ENCODE results near the gene HYCC1. TPM values are rescaled to one million over a fixed set of nuclear protein-coding genes. Genes with fewer than 3 reads are reported as not detected.

Gene HYCC1
- total and polyA plus RNA-seq, 9 of the 15 experiments (the other 6 are each of a cell fraction or from before 2014, with no cell fraction given): 11.2 to 40.6 (median 37.9) TPM

GRCh38 chr7:23055582-23056178 is 41.8 kb upstream of the HYCC1 start:
- no peaks in the 10 kb centered on the region for H3K79me2 ChIP-seq (ENCODE audit: control insufficient read depth, insufficient read depth, low read length)
- FAIRE-seq: peak; percentile 95
- no peaks in the 10 kb centered on the region for H3K27me3 ChIP-seq (ENCODE audit: control insufficient read depth in 2 of 2, insufficient read depth in 2 of 2, low read length in 2 of 2)
- H3K9me1 ChIP-seq (ENCODE audit: control insufficient read depth, insufficient read depth, low read length): no peaks in the 10 kb centered on the region
- H3K4me2 ChIP-seq (ENCODE audit: insufficient read depth, low read length): no peak overlapping the region
- CTCF ChIA-PET (ENCODE audit: low intra/inter-chr PET ratio): interaction anchor here (0.5 to 2.5 kb wide), 6 partner anchors 91 to 497 kb away, joined by 3 to 17 read pairs (median 6); partner anchors contain the start of genes IL6 and TOMM7
- peak; percentile 62 to 81 (median 67) for DNase-seq (ENCODE audit: extremely low read depth in 1 of 4, low spot score in 3 of 4)
- ATAC-seq: peak; percentile 91
- no peaks in the 10 kb centered on the region; a peak in 2 of 5 replicates for H3K4me1 ChIP-seq (replicated peaks in 1 of 2; ENCODE audit: control insufficient read depth in 2 of 2, insufficient read depth in 2 of 2, low read length in 2 of 2)
- H3K27ac ChIP-seq (ENCODE audit: extremely low read depth, low read depth, low read length): no peak overlapping the region
- H3K9ac ChIP-seq (ENCODE audit: insufficient read depth in 1 of 2, low read depth in 2 of 2, low read length in 2 of 2): no peak overlapping the region
- intact Hi-C loops (cut with micrococcal nuclease): loop anchor here (1.0 to 10.0 kb wide), 7 partner anchors 43 to 495 kb away; partner anchors contain the start of genes HYCC1, IL6 and TOMM7
- POLR2A ChIA-PET: interaction anchor here (1.1 to 1.3 kb wide), 2 partner anchors 12 to 15 kb away, joined by 3 to 4 read pairs; no protein-coding TSS in a partner anchor
- H3K9me3 ChIP-seq (replicated peaks; ENCODE audit: control insufficient read depth, insufficient read depth, low read depth, low read length): no peaks in the 10 kb centered on the region
- H3K36me3 ChIP-seq (ENCODE audit: control insufficient read depth, insufficient read depth, low read length): no peaks in the 10 kb centered on the region
- no peak overlapping the region for H2AFZ ChIP-seq (ENCODE audit: low read depth, low read length)
- H3K4me3 ChIP-seq: no peak overlapping the region
- WGBS (ENCODE audit: insufficient coverage, low coverage, missing lambda C conversion rate): 0% methylated on average over 2 of the region's 2 CpGs
- no TSS peak for BruUV-seq (replicated peaks)
- H4K20me1 ChIP-seq (replicated peaks; ENCODE audit: control insufficient read depth, insufficient read depth, low read length): no peaks in the 10 kb centered on the region
- in situ Hi-C loops (cut with MboI): no loop called here
- TF ChIP-seq KLF16 (IDR thresholded peaks at IDR 0.05) (0 out of 2 replicates have a peak, but pooled peaks have one; percentile 16), DEAF1 (CRISPR knock-in tag; IDR thresholded peaks at IDR 0.05) (peak; percentile 92), KAT2B (IDR thresholded peaks at IDR 0.05; ENCODE audit: low read depth, low read length) (no peak), RAD21 (CRISPR knock-in tag; conservative IDR thresholded peaks at IDR 0.05 in 1 of 2, IDR thresholded peaks at IDR 0.05 in 1 of 2) (peak; percentile 97), JUND (IDR thresholded peaks at IDR 0.05; ENCODE audit: borderline replicate concordance, low read depth, low read length) (peak; percentile 41; the same call in 1 of the 2 replicates), JUND (tag; IDR thresholded peaks at IDR 0.05; ENCODE audit: borderline replicate concordance, low read depth, low read length) (peak; percentile 45; the same call in 1 of the 3 replicates)
- TF ChIP-seq, protein P1, sequence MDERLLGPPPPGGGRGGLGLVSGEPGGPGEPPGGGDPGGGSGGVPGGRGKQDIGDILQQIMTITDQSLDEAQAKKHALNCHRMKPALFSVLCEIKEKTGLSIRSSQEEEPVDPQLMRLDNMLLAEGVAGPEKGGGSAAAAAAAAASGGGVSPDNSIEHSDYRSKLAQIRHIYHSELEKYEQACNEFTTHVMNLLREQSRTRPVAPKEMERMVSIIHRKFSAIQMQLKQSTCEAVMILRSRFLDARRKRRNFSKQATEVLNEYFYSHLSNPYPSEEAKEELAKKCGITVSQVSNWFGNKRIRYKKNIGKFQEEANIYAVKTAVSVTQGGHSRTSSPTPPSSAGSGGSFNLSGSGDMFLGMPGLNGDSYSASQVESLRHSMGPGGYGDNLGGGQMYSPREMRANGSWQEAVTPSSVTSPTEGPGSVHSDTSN (CRISPR knock-in tag; IDR thresholded peaks at IDR 0.05; ENCODE audit: low read depth): no peak
- TF ChIP-seq, protein P1 (tag; conservative IDR thresholded peaks at IDR 0.05; ENCODE audit: low read depth): 0 out of 2 replicates have a peak, but pooled peaks have one; percentile 13
- TF ChIP-seq, protein P2, sequence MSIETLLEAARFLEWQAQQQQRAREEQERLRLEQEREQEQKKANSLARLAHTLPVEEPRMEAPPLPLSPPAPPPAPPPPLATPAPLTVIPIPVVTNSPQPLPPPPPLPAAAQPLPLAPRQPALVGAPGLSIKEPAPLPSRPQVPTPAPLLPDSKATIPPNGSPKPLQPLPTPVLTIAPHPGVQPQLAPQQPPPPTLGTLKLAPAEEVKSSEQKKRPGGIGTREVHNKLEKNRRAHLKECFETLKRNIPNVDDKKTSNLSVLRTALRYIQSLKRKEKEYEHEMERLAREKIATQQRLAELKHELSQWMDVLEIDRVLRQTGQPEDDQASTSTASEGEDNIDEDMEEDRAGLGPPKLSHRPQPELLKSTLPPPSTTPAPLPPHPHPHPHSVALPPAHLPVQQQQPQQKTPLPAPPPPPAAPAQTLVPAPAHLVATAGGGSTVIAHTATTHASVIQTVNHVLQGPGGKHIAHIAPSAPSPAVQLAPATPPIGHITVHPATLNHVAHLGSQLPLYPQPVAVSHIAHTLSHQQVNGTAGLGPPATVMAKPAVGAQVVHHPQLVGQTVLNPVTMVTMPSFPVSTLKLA (conservative IDR thresholded peaks at IDR 0.05): 0 out of 4 replicates have a peak, but pooled peaks of 1 of the 2 experiments have one; percentile 16

All from K562 (cell line).